ENCODE measurements around the gene GLI3.

Gene GLI3

DNA sequence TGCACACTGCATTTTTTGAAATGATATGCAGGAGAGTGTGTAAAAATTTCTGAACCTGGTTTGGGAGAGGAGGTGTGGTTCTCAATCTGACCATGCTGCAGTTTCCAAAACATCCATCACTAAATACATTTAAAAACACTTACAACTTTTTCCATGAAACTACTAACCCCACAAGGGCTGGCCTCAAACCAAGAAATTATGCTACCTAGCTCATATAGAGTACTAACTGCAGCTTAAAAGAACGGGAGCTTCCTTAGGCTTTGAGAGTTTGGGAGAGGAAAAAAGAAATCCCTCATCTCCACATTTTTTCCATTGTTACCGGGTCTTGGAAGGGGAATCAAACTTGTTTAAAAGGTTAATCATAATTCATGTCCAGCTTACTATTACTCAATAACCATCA, 214.2 kb downstream of the GLI3 start:
- Histone ChIP-seq H3K36me3 (ENCODE audit: control insufficient read depth in 2 of 2, insufficient read depth in 1 of 2, low read length in 2 of 2) (peaks cover 10 to 54% of the 10 kb centered on the region in 2 experiments), H3K4me3 (ENCODE audit: low read depth, low read length) (no peak overlapping the region), H3K9me3 (ENCODE audit: control insufficient read depth, insufficient read depth, low read depth, low read length) (no peaks in the 10 kb centered on the region), H3K27ac (ENCODE audit: extremely low read depth, low read depth, low read length) (no peak overlapping the region), H3K4me1 (ENCODE audit: control insufficient read depth, insufficient read depth, low read length) (no peaks in the 10 kb centered on the region)
- CTCF ChIA-PET: interaction anchor here (0.6 to 0.8 kb wide), 2 partner anchors 42 to 136 kb away, joined by 4 read pairs; no protein-coding TSS in a partner anchor
- TF ChIP-seq ZNF157 (tag by site-specific recombination; IDR thresholded peaks at IDR 0.05): no peak
- TF ChIP-seq ZNF133 (tag by site-specific recombination; IDR thresholded peaks at IDR 0.05): no peak
- no peak for TF ChIP-seq ZNF530 (tag by site-specific recombination; IDR thresholded peaks at IDR 0.05; ENCODE audit: low read depth)
- TF ChIP-seq, protein P1, sequence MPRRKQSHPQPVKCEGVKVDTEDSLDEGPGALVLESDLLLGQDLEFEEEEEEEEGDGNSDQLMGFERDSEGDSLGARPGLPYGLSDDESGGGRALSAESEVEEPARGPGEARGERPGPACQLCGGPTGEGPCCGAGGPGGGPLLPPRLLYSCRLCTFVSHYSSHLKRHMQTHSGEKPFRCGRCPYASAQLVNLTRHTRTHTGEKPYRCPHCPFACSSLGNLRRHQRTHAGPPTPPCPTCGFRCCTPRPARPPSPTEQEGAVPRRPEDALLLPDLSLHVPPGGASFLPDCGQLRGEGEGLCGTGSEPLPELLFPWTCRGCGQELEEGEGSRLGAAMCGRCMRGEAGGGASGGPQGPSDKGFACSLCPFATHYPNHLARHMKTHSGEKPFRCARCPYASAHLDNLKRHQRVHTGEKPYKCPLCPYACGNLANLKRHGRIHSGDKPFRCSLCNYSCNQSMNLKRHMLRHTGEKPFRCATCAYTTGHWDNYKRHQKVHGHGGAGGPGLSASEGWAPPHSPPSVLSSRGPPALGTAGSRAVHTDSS (tag by site-specific recombination; IDR thresholded peaks at IDR 0.05): no peak
- no peak for TF ChIP-seq ZSCAN16 (tag by site-specific recombination; IDR thresholded peaks at IDR 0.05)
- no peak for TF ChIP-seq HOXD13 (CRISPR knock-in tag; IDR thresholded peaks at IDR 0.05; ENCODE audit: borderline replicate concordance)
- TF ChIP-seq ZNF677 (tag by site-specific recombination; IDR thresholded peaks at IDR 0.05): no peak
- TF ChIP-seq BCL11B (tag by site-specific recombination; IDR thresholded peaks at IDR 0.05; ENCODE audit: low read depth): no peak
- TF ChIP-seq ZNF302 (tag by site-specific recombination; IDR thresholded peaks at IDR 0.05; ENCODE audit: low read depth): no peak
- no peak for TF ChIP-seq ZNF239 (tag by site-specific recombination; IDR thresholded peaks at IDR 0.05)
- POLR2A ChIA-PET: no interaction called here

DNA sequence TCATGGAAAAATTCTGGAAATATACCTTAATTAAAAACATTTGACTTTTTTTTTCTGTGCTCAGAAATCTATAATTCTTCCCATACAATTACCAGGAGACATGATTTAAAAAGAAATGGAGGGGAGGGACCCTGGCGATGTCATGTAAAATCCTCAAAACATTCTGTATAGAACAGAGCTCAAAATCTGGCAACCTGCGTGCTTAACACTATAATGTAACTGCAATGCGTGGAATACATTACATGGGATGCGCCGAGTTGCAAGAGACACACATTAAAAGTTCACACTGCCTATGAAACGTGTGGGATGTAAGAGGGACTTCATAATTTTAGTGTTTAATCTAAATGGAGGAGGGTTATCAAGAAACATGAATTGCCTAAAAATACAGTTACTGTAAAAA, 215.0 kb downstream of the GLI3 start:
- CTCF ChIA-PET: interaction anchor here (1.2 kb wide), 1 partner anchor 45 kb away, joined by 4 read pairs; no protein-coding TSS in a partner anchor
- no peak for TF ChIP-seq ZNF48 (tag by site-specific recombination; IDR thresholded peaks at IDR 0.05)
- TF ChIP-seq ZNF366 (tag by site-specific recombination; conservative IDR thresholded peaks at IDR 0.05): no peak
- no peak for TF ChIP-seq ZNF660 (tag by site-specific recombination; IDR thresholded peaks at IDR 0.05)
- TF ChIP-seq ZNF114 (tag by site-specific recombination; IDR thresholded peaks at IDR 0.05): no peak
- TF ChIP-seq ZNF600 (tag by site-specific recombination; IDR thresholded peaks at IDR 0.05): no peak
- TF ChIP-seq ZNF501 (tag by site-specific recombination; IDR thresholded peaks at IDR 0.05): no peak
- no peak for TF ChIP-seq KLF1 (tag by site-specific recombination; IDR thresholded peaks at IDR 0.05)
- TF ChIP-seq, protein P2, sequence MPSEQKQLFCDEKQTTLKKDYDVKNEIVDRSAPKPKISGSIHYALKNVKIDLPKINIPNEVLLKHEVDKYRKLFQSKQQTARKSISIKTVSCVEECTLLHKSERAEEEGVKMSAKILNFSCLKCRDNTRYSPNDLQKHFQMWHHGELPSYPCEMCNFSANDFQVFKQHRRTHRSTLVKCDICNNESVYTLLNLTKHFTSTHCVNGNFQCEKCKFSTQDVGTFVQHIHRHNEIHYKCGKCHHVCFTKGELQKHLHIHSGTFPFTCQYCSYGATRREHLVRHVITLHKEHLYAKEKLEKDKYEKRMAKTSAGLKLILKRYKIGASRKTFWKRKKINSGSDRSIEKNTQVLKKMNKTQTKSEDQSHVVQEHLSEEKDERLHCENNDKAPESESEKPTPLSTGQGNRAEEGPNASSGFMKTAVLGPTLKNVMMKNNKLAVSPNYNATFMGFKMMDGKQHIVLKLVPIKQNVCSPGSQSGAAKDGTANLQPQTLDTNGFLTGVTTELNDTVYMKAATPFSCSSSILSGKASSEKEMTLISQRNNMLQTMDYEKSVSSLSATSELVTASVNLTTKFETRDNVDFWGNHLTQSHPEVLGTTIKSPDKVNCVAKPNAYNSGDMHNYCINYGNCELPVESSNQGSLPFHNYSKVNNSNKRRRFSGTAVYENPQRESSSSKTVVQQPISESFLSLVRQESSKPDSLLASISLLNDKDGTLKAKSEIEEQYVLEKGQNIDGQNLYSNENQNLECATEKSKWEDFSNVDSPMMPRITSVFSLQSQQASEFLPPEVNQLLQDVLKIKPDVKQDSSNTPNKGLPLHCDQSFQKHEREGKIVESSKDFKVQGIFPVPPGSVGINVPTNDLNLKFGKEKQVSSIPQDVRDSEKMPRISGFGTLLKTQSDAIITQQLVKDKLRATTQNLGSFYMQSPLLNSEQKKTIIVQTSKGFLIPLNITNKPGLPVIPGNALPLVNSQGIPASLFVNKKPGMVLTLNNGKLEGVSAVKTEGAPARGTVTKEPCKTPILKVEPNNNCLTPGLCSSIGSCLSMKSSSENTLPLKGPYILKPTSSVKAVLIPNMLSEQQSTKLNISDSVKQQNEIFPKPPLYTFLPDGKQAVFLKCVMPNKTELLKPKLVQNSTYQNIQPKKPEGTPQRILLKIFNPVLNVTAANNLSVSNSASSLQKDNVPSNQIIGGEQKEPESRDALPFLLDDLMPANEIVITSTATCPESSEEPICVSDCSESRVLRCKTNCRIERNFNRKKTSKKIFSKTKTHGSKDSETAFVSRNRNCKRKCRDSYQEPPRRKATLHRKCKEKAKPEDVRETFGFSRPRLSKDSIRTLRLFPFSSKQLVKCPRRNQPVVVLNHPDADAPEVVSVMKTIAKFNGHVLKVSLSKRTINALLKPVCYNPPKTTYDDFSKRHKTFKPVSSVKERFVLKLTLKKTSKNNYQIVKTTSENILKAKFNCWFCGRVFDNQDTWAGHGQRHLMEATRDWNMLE (tag by site-specific recombination; conservative IDR thresholded peaks at IDR 0.05; ENCODE audit: low read depth): no peak
- TF ChIP-seq, protein P3, sequence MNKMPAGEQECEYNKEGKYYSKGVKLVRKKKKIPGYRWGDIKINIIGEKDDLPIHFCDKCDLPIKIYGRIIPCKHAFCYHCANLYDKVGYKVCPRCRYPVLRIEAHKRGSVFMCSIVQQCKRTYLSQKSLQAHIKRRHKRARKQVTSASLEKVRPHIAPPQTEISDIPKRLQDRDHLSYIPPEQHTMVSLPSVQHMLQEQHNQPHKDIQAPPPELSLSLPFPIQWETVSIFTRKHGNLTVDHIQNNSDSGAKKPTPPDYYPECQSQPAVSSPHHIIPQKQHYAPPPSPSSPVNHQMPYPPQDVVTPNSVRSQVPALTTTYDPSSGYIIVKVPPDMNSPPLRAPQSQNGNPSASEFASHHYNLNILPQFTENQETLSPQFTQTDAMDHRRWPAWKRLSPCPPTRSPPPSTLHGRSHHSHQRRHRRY (tag by site-specific recombination; IDR thresholded peaks at IDR 0.05): no peak
- TF ChIP-seq ZNF23 (tag by site-specific recombination; IDR thresholded peaks at IDR 0.05; ENCODE audit: borderline replicate concordance): no peak
- no peak for TF ChIP-seq ZNF548 (tag by site-specific recombination; IDR thresholded peaks at IDR 0.05)
- no peak for TF ChIP-seq ZNF624 (tag by site-specific recombination; IDR thresholded peaks at IDR 0.05)
- no peak for TF ChIP-seq BCL11A (tag by site-specific recombination; IDR thresholded peaks at IDR 0.05; ENCODE audit: low read depth)
- Histone ChIP-seq H3K4me1 (ENCODE audit: control insufficient read depth, insufficient read depth, low read length) (no peaks in the 10 kb centered on the region), H3K9me3 (ENCODE audit: control insufficient read depth, insufficient read depth, low read depth, low read length) (no peaks in the 10 kb centered on the region), H3K4me3 (ENCODE audit: low read depth, low read length) (no peak overlapping the region), H3K36me3 (ENCODE audit: control insufficient read depth in 2 of 2, insufficient read depth in 1 of 2, low read length in 2 of 2) (peaks cover 10 to 56% of the 10 kb centered on the region in 2 experiments), H3K27ac (ENCODE audit: extremely low read depth, low read depth, low read length) (no peak overlapping the region)
- POLR2A ChIA-PET: interaction anchor here (0.7 kb wide), 1 partner anchor 35 kb away, joined by 3 read pairs; no protein-coding TSS in a partner anchor
